GM06990 (cell line): ENCODE data around the gene RERE.

Experiments
- DNase-seq: peaks from one replicate; pipeline ENCODE4 v3.0.0-alpha.2; 2011; ENCODE audit not compliant: insufficient read length; ENCODE audit errors: extremely low read depth
- H3K27me3 ChIP-seq: replicated peaks from 2 replicates; pipeline ENCODE4 v1.6.0; 2011; ENCODE audit warnings: low read length; ENCODE audit not compliant: control insufficient read depth, insufficient read depth
- H3K36me3 ChIP-seq: 2 replicates; pipeline ENCODE4 v1.5.1; 2011; ENCODE audit warnings: low read length; ENCODE audit not compliant: control insufficient read depth, insufficient read depth
- H3K4me3 ChIP-seq: replicated peaks from 2 replicates; pipeline ENCODE4 v1.5.1; 2011; ENCODE audit warnings: low read depth, mild to moderate bottlenecking, control low read depth, low read length
- TF ChIP-seq, protein P1 (sequence below): IDR thresholded peaks from 2 replicates; pipeline ENCODE4 v1.5.1; 2011; ENCODE audit warnings: low read length, control low read depth, mild to moderate bottlenecking, inconsistent platforms; ENCODE audit not compliant: insufficient read depth, poor library complexity, severe bottlenecking

Gene RERE

DNA sequence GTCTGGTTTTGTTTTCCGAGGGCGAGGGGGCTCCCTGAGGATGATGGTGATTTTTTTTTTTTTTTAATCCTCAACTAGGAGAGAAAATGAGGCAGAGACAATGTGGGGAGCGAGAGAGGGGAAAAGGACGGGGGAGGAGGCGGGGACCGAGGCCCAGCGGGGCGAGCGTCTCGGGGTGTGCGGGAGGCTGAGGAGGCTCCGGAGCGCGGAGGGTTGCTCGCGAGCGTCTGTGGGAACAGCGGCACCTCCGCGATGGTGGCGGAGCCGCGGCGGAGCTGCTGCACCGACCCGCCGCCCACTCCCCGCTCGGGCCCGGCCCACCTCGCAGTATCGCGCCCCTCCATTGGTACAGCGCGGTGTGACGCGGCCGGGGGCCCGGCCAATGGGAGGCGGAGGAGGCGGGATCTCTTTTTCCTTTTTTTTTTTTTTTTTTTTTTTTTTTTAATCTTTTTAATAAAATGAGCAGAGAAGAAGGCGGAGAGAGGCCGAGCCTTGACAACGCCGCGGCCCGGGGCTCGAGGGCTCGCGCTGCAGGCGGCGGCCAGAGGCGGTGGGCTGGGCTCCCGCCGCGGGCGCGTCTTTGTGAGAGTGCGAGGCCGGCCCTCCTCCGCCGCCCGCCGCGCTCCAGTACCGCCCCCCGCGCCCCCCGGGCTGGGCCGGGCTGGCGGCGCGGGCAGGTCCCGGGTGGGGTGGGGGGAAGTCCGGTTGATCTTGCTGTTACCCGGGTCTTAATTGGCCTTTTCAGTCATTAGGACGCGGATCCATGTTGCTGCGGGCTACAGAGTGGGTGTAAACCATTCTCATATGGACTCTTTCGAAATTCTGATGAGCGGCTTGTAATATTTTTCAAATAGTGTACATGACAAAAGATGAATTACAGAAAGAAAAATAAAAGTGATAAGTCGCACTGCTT, at the start of gene RERE:
TSS of gene RERE (minus strand) at position 229 of the 913 bp plus-strand sequence.
- Histone ChIP-seq H3K36me3 (no peaks in the 10 kb centered on the region), H3K27me3 (no peaks in the 10 kb centered on the region), H3K4me3 (peak within 1 kb of the TSS; percentile 96)
- TF ChIP-seq, protein P1, sequence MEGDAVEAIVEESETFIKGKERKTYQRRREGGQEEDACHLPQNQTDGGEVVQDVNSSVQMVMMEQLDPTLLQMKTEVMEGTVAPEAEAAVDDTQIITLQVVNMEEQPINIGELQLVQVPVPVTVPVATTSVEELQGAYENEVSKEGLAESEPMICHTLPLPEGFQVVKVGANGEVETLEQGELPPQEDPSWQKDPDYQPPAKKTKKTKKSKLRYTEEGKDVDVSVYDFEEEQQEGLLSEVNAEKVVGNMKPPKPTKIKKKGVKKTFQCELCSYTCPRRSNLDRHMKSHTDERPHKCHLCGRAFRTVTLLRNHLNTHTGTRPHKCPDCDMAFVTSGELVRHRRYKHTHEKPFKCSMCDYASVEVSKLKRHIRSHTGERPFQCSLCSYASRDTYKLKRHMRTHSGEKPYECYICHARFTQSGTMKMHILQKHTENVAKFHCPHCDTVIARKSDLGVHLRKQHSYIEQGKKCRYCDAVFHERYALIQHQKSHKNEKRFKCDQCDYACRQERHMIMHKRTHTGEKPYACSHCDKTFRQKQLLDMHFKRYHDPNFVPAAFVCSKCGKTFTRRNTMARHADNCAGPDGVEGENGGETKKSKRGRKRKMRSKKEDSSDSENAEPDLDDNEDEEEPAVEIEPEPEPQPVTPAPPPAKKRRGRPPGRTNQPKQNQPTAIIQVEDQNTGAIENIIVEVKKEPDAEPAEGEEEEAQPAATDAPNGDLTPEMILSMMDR: no peak
- DNase-seq: peak; percentile 97

DNA sequence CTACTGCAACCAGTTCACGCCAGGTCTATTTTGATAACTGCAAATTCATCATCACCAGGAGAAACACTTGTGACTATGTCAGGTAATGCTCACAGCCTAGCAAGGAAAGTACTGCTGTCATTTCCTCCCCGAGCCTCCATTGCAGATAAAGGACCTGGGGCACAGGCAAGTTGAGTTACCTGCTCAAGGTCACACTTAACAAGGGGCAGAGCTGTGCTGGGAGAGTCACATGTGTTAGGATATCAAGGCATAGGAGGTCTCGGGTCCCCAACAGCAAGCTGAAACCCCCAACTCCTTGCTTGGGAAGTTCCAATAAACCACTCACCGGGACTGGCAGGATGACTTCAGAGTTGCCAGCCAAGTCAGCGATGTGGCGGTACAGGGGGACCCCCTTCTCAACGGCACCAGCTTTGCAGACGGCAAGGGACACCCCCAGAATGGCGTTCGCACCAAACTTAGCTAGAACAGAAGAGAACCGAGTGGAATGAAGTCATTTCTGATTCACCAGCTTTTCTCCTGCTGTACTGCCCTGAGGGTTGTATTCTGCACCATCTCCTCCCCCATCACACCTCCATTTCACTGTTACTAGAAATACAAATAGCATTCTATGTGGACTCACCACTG, 49.5 kb upstream of the RERE start:
- TF ChIP-seq, protein P1: no peak
- H3K27me3 ChIP-seq: no peaks in the 10 kb centered on the region
- no peak overlapping the region for H3K4me3 ChIP-seq
- DNase-seq: no peak
- peaks cover 77% of the 10 kb centered on the region for H3K36me3 ChIP-seq

DNA sequence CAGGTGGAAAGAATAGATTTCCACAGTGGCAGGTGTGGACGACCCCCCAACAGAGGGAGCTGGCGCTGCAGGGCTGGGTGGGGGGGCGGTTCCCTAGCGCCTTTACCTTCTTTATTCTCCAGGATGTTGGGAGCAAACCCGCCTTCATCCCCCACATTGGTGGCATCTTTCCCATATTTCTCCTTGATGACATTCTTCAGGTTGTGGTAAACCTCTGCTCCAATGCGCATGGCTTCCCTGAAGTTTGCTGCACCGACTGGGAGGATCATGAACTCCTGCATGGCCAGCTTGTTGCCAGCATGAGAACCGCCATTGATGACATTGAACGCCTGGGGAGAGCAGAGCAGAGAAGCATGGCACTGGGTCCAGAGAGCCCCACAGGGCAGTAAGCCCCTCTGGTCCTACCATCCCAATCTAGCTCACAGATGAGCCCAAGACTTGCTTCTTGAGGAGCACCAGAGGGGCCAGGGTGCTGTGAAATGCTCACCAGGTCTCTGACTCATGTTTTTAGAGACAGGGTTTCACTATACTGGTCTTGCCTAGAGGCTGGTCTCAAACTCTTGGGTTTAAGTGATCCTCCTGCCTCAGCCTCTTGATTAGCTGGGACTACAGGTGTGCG, 48.8 kb upstream of the RERE start:
- H3K27me3 ChIP-seq: no peaks in the 10 kb centered on the region
- TF ChIP-seq, protein P1: no peak
- no peak for DNase-seq
- peaks cover 74% of the 10 kb centered on the region for H3K36me3 ChIP-seq
- no peak overlapping the region for H3K4me3 ChIP-seq

DNA sequence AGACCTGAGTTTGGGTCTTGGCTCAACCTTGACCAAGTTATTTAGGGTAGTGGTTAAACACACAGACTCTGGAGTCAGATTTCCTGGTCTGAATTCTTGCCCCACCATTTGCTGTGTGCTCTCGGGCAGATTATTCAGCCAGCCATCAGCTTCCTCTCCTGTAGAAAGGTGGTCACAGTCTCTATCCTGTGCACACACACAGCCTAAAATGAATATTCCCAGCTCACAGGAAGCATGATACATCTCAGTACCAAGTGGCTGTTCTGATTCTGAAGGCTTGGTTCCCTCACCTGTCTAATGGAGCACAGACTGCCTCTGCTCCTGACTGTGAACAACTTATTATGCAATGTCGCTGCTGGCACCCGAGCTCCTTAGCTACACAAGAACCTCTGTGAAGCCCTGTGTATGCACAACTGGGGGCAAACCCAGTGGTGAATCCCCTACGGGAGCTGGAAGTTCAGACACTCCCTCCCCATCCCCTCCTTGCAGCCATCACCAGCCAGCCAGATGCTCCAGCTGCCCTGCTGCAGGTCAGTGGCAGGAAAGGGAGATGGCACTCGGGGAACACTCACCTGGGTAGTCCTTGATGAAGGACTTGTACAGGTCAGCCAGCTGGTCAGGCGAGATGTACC, 47.4 kb upstream of the RERE start:
- TF ChIP-seq, protein P1: no peak
- Histone ChIP-seq H3K4me3 (no peak overlapping the region), H3K36me3 (peaks cover 68% of the 10 kb centered on the region), H3K27me3 (no peaks in the 10 kb centered on the region)
- DNase-seq: no peak

DNA sequence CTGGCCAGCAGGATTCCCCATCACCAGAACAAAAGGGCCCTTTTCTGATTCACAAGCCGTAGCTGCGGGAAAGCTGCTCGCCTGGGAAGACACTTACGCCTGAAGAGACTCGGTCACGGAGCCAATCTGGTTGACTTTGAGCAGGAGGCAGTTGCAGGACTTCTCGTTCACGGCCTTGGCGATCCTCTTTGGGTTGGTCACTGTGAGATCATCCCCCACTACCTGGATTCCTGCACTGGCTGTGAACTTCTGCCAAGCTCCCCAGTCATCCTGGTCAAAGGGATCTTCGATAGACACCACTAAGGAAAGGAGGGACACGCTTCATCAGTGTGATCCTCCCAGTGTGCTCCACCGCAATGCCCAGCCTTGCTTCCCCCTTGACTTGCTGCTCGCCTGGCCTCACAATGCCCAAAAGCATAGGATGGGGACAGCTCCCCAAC, 46.4 kb upstream of the RERE start:
- Histone ChIP-seq H3K27me3 (no peaks in the 10 kb centered on the region), H3K36me3 (peaks cover 70% of the 10 kb centered on the region), H3K4me3 (no peak overlapping the region)
- TF ChIP-seq, protein P1: no peak
- DNase-seq: no peak
